ENCODE results near the gene RBBP8NL.

The RBBP8NL gene

GRCh38 chr20:62463651-62464424, 36.5 kb upstream of the RBBP8NL start:
- H2AFZ ChIP-seq (ENCODE audit: low read length), result no peak overlapping the region
- H3K27me3 ChIP-seq (ENCODE audit: insufficient read depth, low read length, poor library complexity, severe bottlenecking), result no peaks in the 10 kb centered on the region
- H3F3A ChIP-seq (ENCODE audit: low read depth), result no peaks in the 10 kb centered on the region

GRCh38 chr20:62462976-62463592, 35.7 kb upstream of the RBBP8NL start:
- Histone ChIP-seq H2AFZ (ENCODE audit: low read length) (no peak overlapping the region), H4K20me1 (ENCODE audit: insufficient read depth, low read length, poor library complexity, severe bottlenecking) (no peaks in the 10 kb centered on the region), H3K4me3 (ENCODE audit: low read length, poor library complexity, severe bottlenecking) (no peak overlapping the region), H3K4me1 (ENCODE audit: insufficient read depth, low read length, poor library complexity, severe bottlenecking) (no peaks in the 10 kb centered on the region), H3K9ac (ENCODE audit: low read depth, low read length, poor library complexity, severe bottlenecking) (no peak overlapping the region), H3F3A (ENCODE audit: low read depth) (no peaks in the 10 kb centered on the region), H3K9me2 (replicated peaks; ENCODE audit: low read depth, low read length) (no peaks in the 10 kb centered on the region), H3K9me3 (ENCODE audit: insufficient read depth, low read depth, low read length) (no peaks in the 10 kb centered on the region), H3K27me3 (ENCODE audit: insufficient read depth, low read length, poor library complexity, severe bottlenecking) (no peaks in the 10 kb centered on the region), H3K4me2 (ENCODE audit: low read depth, low read length, poor library complexity, severe bottlenecking) (no peak overlapping the region), H3K79me2 (ENCODE audit: insufficient read depth, low read length) (no peaks in the 10 kb centered on the region), H3K36me3 (ENCODE audit: insufficient read depth, low read length) (no peaks in the 10 kb centered on the region)
- TF ChIP-seq EZH2phosphoT487 (IDR thresholded peaks at IDR 0.05; ENCODE audit: borderline replicate concordance) (no peak), CTCF (conservative IDR thresholded peaks at IDR 0.05; ENCODE audit: low read length) (no peak)

More at GRCh38 chr20:62463651-62464424, 36.5 kb upstream of the RBBP8NL start:
- Histone ChIP-seq H3K79me2 (ENCODE audit: insufficient read depth, low read length) (no peaks in the 10 kb centered on the region), H3K4me2 (ENCODE audit: low read depth, low read length, poor library complexity, severe bottlenecking) (no peak overlapping the region), H3K4me1 (ENCODE audit: insufficient read depth, low read length, poor library complexity, severe bottlenecking) (no peaks in the 10 kb centered on the region), H3K9me3 (ENCODE audit: insufficient read depth, low read depth, low read length) (no peaks in the 10 kb centered on the region), H3K36me3 (ENCODE audit: insufficient read depth, low read length) (no peaks in the 10 kb centered on the region), H3K4me3 (ENCODE audit: low read length, poor library complexity, severe bottlenecking) (no peak overlapping the region), H4K20me1 (ENCODE audit: insufficient read depth, low read length, poor library complexity, severe bottlenecking) (no peaks in the 10 kb centered on the region), H3K9me2 (replicated peaks; ENCODE audit: low read depth, low read length) (no peaks in the 10 kb centered on the region), H3K9ac (ENCODE audit: low read depth, low read length, poor library complexity, severe bottlenecking) (no peak overlapping the region)
- TF ChIP-seq CTCF (conservative IDR thresholded peaks at IDR 0.05; ENCODE audit: low read length), result no peak
- no peak for TF ChIP-seq EZH2phosphoT487 (IDR thresholded peaks at IDR 0.05; ENCODE audit: borderline replicate concordance)

GRCh38 chr20:62461834-62462233, 34.5 kb upstream of the RBBP8NL start:
- H3K9me3 ChIP-seq (ENCODE audit: insufficient read depth, low read depth, low read length), result no peaks in the 10 kb centered on the region
- no peak overlapping the region for H2AFZ ChIP-seq (ENCODE audit: low read length)
- no peaks in the 10 kb centered on the region for H4K20me1 ChIP-seq (ENCODE audit: insufficient read depth, low read length, poor library complexity, severe bottlenecking)
- no peaks in the 10 kb centered on the region for H3K9me2 ChIP-seq (replicated peaks; ENCODE audit: low read depth, low read length)
- H3K36me3 ChIP-seq (ENCODE audit: insufficient read depth, low read length), result no peaks in the 10 kb centered on the region
- no peaks in the 10 kb centered on the region for H3K79me2 ChIP-seq (ENCODE audit: insufficient read depth, low read length)
- H3K9ac ChIP-seq (ENCODE audit: low read depth, low read length, poor library complexity, severe bottlenecking), result no peak overlapping the region
- TF ChIP-seq CTCF (conservative IDR thresholded peaks at IDR 0.05; ENCODE audit: low read length) (no peak), EZH2phosphoT487 (IDR thresholded peaks at IDR 0.05; ENCODE audit: borderline replicate concordance) (no peak)
- H3F3A ChIP-seq (ENCODE audit: low read depth), result no peaks in the 10 kb centered on the region
- H3K27me3 ChIP-seq (ENCODE audit: insufficient read depth, low read length, poor library complexity, severe bottlenecking), result no peaks in the 10 kb centered on the region
- H3K4me3 ChIP-seq (ENCODE audit: low read length, poor library complexity, severe bottlenecking), result no peak overlapping the region
- H3K4me1 ChIP-seq (ENCODE audit: insufficient read depth, low read length, poor library complexity, severe bottlenecking), result no peaks in the 10 kb centered on the region
- no peak overlapping the region for H3K4me2 ChIP-seq (ENCODE audit: low read depth, low read length, poor library complexity, severe bottlenecking)
